Measurements from ENCODE around the gene SEC62. TPM values are rescaled to one million over a fixed set of nuclear protein-coding genes. Genes with fewer than 3 reads are reported as not detected.

The SEC62 gene
- total and polyA plus RNA-seq, 9 of the 15 experiments (the other 6 are each of a cell fraction or from before 2014, with no cell fraction given) = 34.5 to 152 (median 51.8) TPM

GRCh38 chr3:169965562-169966427 lies 812 bp upstream of the SEC62 start (continued):
- no peak for TF ChIP-seq HINFP (tag; conservative IDR thresholded peaks at IDR 0.05; ENCODE audit: low read depth)
- peak in 1 of 2 experiments; percentile 49; a peak in 1 of 4 replicates for TF ChIP-seq ARNT (IDR thresholded peaks at IDR 0.05)
- no peak for TF ChIP-seq CBX5 (IDR thresholded peaks at IDR 0.05; ENCODE audit: borderline replicate concordance, low read depth)
- TF ChIP-seq ZNF280A (IDR thresholded peaks at IDR 0.05; ENCODE audit: low read depth, partially characterized antibody) = no peak
- 0 out of 2 replicates have a peak, but pooled peaks have one; percentile 12 for TF ChIP-seq GATAD2B (IDR thresholded peaks at IDR 0.05; ENCODE audit: borderline replicate concordance)
- TF ChIP-seq ZNF407 (IDR thresholded peaks at IDR 0.05; ENCODE audit: low read depth) = no peak
- no peak for TF ChIP-seq CXXC5 (CRISPR knock-in tag; IDR thresholded peaks at IDR 0.05)
- no peak for TF ChIP-seq ELK1 (CRISPR knock-in tag; IDR thresholded peaks at IDR 0.05)
- no peak for TF ChIP-seq ARID2 (IDR thresholded peaks at IDR 0.05)
- no peak for TF ChIP-seq ATF7 (IDR thresholded peaks at IDR 0.05)
- TF ChIP-seq TAL1 (IDR thresholded peaks at IDR 0.05) = peak; percentile 74
- no peak for TF ChIP-seq TRIM25 (IDR thresholded peaks at IDR 0.05; ENCODE audit: borderline replicate concordance)
- no peak for TF ChIP-seq ZNF23 (CRISPR knock-in tag; IDR thresholded peaks at IDR 0.05)
